HL-60/S4 treated with retinoic acid at 250 ng/mL for 4 days and 3 days (cell line): ENCODE measurements around the gene CDRT4.

ENCODE experiments used
- in situ Hi-C: fragments of 300-500 bp; cut with MboI; formaldehyde crosslinking; loops from 2 replicates; pipeline ENCODE4 v1.7.0; 2022; ENCODE audit warnings: low sequenced_read_pairs

The CDRT4 gene

DNA sequence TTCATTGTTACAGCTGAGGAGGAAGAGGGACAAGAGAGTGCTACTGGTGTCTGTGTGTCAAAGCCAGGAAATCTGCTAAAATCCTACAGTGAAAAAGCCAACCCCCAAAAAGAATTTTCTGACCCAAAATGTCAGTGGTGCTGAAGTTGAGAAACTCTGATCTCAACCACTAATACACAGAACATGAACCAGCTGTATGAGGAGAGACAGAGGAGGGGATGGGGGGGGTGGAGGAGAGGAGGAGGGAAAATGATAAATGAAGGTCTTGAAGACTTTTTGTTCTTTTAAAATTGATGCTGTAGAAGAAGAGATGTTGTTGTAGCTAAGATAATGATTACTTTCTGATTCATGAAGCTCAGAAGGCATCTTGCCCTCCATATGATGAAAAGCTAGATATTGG is 27.4 kb upstream of the CDRT4 start:
- in situ Hi-C loops, result no loop called here

DNA sequence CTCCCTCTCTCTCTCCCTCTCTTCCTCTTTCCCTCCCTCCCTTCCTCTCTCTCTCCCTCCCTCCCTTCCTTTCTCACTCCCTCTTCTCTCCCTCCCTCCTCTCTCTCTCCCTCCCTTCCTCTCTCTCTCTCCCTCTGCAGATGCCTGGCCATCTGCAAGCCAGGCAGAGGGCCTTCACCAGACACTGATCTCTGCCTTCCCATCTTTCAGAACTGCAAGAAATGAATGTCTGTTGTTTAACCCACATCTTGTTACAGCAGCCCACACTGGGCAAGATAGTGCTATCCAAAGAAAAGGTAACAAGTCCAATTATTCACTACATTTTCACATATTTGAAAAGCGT is 26.2 kb upstream of the CDRT4 start:
- in situ Hi-C loops, result no loop called here

DNA sequence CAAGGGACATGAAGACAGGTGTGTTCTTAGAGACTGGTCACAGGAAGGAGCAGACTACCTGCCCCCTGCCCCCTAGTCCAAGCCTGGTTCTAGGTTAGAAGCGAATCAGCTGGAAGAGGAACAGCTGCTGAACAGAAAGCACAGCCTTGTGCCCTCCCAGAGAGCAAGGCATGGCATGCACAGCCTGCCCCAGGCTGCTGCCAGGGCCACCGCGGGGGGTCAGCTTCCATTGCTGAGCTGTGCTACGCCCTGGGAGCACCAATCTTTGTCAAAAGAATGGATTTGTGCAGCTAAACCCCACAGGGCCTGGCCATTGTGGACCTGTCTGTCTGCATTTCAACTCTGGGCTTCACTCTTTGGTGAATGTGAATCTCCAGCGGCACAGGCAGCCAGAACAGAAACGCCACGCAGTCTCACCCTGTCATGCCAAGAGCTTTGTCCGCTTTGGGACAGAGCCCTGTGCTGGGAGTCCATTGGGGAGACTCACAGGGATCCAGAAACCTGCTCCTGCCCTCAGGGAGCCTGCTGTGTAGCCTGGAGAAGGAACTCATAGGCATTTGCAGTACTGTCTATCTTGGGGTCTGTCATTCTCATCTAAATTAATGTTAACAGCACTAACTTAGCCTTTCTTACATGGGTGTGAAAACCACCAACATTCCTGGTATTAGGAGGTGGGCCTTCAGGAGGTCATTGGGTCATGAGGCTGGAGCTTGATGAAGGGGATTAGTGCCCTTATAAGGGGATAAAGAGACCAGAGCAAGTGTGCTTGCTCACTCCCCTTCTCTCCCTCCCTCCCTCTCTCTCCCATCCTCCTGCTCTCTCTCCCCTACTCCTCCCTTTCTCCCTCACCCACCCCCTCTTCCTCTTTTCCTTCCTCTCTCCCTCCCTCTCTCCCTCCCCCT is 25.6 kb upstream of the CDRT4 start:
- in situ Hi-C loops, result no loop called here

DNA sequence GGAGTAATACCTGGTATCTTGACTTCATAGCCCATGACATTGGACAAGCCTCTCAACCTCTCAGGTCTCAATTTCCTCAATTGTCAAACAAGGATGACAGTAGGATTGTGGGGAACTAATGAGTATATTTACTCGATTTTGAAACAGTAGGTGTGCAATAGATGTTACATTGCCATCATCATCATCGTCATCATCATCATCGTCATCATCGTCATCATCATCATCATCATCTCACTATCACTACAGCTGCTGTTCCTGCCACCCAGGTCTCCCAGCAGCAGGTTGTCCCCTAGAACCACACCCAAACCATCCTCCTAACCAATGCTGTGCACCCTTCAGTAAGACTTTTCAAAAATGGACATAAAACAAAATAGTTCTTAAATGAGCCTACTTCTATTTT is 24.8 kb upstream of the CDRT4 start:
- in situ Hi-C loops, result no loop called here

DNA sequence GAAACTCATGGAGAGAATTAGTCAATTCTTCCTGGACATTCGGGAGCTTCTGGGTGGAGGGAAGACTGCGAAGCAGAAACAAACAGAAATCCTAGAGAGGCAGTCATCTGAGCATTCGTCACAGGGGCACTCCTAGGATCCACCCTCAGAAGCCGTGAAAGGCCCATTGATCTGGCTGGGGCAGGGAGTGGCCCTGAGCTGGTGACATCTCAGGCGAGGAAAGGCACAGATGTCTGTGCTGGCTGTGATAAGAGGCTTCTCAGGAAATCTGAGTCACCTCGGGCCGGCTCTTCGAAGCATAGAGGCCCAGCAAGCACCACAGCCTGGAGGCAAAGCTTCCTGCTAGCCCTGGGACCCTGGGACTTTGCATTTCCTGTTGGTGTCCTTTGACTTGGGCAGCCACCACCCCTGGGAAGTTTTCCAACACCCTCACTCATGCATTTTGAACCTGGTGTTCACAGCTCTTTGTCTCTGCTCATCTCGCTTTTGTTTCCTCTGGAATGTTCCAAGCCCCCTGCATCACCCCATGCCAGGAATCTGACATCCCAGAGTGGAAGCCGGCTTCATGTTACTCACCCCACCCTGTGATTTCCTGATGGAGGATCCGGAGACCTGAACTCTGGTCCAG is 23.3 kb upstream of the CDRT4 start:
- in situ Hi-C loops, result no loop called here

DNA sequence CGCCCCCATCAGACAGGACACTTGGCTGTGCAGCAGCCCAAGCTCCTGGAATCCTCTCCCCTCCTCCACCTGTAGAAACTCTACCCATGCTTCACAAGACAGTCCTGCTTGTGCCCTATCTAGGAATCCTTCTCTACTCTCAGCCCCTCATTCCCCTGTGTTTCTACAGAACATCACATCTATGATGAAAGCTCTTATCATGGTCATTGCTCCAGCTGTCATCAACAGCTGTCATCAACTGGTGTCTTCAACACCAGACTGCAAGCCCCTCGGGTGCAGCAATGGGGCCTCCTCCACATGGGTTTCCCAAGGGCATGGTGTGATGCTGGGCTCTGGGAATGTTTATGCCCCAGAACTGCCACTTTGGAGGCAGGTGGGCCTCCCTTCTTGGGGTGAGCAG is 21.1 kb upstream of the CDRT4 start:
- in situ Hi-C loops, result no loop called here

DNA sequence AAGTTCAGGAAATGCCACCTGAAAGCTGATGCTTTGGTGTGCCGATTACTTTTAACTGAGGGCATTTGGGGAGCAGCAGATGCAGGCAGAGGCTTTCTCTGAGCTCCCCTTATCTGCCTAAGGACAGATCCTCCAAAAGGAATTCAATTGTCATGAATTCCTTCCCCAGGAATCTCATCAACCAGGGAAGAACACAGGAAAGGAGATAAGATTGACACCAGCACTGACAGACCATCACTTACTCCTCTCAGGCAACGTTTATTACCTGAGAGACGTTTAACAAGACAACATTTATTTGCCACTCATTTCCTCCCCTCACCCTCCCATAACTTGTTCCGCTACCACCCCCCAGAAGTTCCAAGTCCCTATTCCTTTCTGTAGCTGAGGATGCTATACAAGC is 17.6 kb upstream of the CDRT4 start:
- in situ Hi-C loops, result no loop called here

DNA sequence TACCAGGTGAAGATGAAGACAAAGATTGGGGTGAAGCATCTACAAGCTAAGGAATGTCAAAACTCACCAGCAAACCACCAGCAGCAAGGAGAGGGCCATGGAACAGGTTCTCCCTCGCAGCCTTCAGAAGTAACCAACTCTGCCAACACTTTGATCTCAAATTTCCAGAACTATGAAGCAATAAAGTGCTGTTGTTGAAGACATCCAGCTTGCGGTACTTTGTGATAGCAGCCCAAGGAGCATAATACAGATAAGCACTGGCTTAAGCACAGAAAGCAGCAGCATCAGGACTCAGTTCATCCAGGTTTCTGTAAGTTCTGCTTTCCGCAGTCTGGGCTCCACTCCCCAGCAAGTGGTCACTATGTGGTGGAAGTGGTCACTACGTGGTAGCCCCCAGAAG is 16.0 kb upstream of the CDRT4 start:
- in situ Hi-C loops, result no loop called here

DNA sequence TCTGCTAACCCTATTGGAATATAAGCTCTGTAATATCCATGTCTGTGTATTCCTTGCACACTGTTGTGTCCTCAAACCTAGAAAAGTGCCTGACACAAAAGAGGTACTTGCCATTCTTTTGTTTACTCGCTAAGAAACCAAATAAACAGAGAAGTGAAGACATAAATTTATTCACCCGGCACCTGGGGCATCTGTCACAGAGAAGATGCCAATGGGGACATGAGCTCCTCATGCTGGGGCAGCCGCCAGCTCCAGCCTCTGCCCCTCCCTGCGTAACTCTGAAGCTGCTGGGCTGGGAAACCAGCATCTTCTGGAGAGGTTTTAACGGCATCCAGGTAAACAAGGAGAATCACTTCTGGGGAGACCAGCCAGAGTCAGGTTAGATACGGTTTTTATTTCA is 15.1 kb upstream of the CDRT4 start:
- in situ Hi-C loops, result no loop called here

DNA sequence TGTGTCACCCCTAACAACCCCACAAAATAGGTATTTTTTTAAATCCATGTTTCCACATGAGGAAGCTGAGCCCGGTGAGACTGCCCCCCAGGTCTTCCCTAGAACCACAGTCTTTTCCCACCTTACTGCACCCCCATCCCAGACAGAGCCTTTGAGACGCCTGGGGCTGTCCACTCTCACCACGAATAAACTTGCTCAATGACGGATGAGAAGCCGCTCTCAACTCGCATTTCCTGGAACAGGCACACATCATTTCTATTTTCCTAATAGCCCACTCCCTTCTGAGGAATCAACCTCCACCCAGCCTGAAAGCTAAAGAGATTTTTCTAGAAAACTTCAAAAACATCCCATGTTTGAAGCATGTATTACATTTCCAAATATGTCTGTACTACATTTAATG is 14.1 kb upstream of the CDRT4 start:
- in situ Hi-C loops, result no loop called here

DNA sequence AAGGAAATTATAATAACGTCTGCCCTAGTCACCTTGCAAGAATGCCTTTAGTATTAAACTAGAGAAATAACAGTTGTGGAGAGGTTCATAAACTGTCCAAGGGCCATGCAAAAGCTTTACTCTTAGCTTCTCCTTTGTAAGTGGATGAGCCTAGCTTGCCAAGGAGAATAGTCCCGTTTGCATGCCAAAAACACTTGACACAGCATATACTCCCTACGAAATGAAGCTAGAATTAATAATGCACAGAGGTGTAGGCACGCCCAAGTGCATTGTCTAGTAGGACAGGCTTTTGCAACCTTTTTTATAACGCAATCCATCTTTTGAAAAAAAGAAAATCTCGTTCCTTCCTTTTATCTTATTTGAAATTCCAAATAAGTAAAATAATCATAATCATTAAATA is 12.8 kb upstream of the CDRT4 start:
- in situ Hi-C loops, result no loop called here

DNA sequence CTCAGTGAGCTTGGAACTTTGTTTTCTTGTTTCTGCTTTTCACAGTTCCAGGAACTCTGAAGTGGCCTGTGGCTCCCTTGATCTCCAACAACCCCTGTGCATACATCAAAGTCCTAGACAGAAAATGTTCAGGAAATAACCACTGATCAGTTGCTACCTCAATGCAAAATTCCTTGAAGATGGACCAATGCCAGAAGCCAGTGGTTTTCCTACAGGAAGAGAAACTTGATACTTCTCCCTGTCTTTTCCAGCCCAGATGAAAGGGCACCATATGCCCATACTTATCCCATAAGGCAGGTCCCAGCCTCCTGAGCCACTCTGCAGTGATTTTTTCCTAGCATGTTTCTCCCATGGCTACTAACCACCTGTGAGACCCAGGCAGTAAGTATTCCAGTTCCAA is 12.3 kb upstream of the CDRT4 start:
- in situ Hi-C loops, result no loop called here

DNA sequence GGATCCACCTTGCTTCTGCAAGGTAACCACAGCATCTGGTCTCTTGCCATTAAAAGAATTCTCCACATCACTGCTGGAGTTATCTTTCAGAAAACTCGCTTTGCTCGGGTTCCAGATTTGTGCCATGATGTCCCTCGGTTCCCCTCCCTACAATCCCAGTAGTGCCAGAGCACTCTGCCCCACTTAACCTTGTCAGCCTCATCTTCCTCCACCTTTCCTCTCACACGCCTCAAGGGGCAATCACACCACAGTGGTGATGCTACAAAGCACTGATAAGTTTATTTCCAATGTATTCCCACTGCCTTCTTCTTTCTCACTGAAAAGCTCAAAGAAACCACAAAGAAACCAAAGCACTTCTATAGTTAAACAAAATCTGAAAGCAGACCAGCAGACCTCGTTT is 11.4 kb upstream of the CDRT4 start:
- in situ Hi-C loops, result no loop called here

DNA sequence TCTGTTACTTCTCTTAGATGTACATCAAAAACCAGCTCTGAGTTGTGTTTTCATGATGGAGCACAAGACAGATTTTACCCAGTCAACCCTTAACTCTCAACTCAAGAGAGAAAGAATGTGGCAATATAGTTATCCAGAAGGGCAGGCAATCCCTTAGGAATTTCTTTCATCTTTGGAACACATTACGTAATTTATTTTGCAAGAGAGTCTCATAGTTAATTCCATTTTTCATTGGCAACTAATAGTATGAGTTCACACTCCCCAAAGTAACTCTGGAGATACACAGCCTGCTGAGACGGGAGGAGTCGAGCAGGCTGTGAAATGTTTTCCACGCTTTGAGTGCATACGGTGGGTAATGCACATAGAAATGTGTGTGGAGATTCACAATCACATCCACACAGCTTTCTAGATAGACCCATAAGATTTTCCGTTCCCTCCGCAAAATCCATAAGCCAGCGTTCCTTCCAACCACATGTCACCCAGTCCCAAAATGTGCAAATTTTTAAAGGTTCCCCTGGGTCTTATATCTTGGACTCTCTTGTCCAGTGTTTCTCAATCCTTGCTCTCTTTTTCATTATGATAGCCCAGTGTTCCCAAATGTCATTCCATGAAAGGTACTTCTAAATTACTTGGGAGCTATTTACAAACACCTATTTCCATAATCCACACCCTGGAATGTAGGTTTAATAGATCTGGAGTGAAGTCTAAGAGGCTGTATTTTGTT is 8.4 kb upstream of the CDRT4 start:
- in situ Hi-C loops, result no loop called here

DNA sequence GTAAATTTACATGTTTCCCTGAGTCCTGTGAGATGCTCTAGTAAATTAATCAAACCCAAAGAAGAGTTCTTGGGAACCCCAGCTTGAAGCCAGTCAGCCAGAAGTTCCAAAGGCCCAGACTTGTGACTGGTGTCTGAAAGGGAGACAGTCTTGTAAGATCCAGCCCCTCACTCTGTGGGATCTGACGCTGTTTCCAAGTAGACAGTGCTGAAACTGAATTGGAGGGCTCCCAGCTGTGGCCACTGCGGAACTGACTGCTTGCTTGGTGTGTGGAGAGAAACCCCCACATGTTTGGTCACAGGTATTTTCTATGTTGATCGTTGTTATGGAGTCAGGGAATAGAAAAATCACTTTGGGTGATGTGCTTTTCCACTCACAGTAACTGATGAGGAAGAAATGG is 5.5 kb upstream of the CDRT4 start:
- in situ Hi-C loops, result no loop called here

DNA sequence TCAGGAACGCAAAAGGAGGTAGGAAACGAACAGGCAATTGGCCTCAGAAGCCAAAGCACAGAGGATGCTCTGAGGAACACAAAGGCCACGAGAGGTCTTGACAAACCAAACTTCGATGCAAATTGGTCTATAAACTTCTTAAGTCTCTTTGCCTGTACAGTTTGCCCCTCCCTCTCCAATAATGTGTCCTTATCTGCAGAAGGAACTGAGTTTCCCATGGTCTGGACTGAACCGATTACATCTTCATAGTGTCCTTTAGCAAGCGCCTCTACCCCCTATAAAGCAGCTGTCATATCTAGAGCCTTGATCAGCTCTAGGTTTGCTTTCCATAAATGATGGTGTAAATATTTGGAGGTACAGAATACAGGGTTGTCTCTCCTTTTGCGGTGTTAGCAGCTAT is 3.1 kb upstream of the CDRT4 start:
- in situ Hi-C loops, result no loop called here

DNA sequence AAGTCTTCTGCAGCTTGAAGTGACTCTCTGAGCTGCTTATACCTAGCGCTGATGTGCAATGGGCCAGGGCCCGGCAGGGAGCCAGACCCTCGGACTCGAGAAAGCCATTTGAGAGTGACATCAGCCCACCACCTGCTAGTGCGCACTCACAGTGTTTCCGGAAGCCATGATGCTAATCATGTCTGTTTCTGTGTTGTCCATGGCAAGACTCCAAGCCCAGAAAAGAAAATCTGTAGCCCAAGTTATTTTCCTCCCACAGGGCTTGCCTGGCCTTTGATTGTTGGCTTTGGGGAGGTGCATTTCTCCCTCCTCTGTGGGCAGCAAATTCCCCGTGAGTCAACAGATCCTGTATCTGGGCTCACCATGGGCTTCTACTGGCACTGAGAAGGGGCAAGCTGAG is 1.8 kb upstream of the CDRT4 start:
- in situ Hi-C loops, result no loop called here

DNA sequence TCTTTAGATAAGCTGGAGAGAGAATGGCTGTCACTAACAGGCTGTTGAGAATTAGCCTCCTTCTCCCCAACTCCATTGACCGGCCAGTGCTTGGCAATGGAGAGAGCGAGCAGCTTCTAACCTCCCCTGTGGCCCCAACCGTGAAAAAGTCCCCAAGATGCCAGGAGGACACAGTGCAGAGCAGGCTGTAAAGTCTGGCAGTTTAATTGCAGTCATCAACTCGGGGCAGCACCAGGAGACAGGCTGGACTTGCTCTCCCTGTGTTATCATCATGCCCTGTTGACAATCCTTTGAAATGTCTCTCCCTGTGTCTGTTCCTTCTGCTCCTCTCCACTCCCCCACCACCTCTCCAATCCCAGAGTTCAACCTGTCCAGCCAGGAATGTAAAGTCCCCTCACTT is 705 bp upstream of the CDRT4 start:
- in situ Hi-C loops, result no loop called here

DNA sequence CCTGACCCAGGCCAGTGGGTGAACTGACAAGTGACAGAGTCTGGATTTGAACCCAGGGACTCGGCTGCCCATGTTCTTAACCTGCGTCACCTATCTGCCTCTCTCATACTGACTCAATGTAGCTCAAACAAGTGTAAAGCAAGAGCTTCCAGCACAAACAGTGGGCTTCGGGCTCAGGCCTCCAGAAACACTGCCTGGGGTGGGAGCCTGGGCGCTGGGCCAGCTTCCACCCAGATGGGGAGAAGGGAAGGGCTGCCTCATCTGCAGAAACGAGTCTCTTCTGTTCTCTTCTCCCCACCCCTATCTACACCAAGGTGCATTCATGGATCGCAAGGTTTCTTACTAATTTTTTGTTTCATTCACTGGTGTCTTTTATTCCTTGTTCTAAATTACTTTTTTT is 1.3 kb downstream of the CDRT4 start:
- in situ Hi-C loops, result no loop called here

DNA sequence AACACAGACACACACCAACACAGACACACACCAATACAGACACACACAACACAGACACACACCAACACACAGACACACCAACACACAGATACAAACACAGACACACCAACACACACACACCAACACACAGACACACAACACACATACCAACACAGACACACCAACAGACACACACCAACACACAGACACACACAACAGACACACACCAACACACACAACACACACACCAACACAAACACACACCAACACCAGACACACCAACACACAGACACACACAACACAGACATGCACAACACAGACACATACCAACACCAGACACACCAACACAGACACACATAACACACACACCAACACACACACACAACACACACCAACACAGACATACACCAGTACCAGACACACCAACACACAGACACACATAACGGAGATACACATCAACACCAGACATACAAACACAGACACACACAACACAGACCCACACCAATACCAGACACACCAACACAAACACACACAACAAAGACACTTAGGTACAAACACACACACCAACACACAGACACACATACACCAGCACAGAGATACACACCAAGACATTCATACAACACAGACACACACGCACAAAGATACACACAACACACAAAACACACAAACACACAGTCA is 2.2 kb downstream of the CDRT4 start:
- in situ Hi-C loops, result no loop called here

DNA sequence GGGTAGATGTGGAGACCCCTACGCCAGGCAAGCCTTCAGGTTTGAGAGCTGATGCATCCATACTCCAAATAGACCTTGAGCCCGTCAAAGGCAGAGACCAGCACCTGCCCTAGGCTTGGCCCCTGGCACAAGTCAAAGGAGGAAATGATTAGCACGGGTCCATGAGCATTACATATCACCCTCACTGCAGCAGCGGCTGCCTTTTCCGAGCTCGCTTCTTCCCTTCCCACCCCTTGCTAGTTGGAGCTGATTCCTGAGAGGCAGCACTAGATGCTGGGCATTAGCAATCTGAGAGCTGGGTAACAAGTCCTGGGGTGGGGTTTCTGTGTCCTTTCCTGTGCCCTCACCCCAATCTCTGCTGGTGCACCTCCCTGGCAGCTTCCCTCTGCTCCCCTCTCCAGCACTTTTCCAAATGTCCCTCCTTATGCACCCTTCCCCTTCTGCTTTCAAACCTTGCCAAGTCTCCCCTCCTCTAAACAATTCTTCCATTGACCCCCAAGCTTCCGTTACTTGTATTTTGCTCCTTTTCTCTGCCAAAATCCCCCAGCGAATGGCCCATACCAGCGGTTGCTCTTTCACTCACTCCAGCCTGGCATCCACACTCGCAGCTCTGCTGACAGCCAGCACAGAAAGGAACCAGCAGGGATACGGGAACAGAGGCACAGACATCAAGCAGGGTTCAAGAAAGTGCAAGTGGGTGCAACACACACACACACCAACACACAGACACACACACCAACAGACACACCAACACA is 3.0 kb downstream of the CDRT4 start:
- in situ Hi-C loops, result no loop called here
